Mucosa of rectum (tissue), 2 donors: Measurements from ENCODE around the gene CDH24.

Experiments used
- H3K27ac ChIP-seq, 2 donors: one replicate each; pipeline ENCODE4 v1.7.0; 2013; ENCODE audit warnings: inconsistent platforms in 2 of 2, low read depth in 2 of 2, low read length in 2 of 2
- H3K27me3 ChIP-seq, 2 donors: one replicate each; pipeline ENCODE4 v1.7.0; 2013; ENCODE audit warnings: low read length in 2 of 2; ENCODE audit not compliant: control insufficient read depth in 2 of 2, insufficient read depth in 2 of 2
- H3K36me3 ChIP-seq, 2 donors: one replicate each; pipeline ENCODE4 v1.7.0; 2013; ENCODE audit warnings: low read length in 2 of 2; ENCODE audit not compliant: control insufficient read depth in 2 of 2, insufficient read depth in 2 of 2
- H3K4me1 ChIP-seq, 2 donors: one replicate each; pipeline ENCODE4 v1.7.0; 2013; ENCODE audit warnings: low read length in 2 of 2, mild to moderate bottlenecking in 1 of 2; ENCODE audit not compliant: control insufficient read depth in 2 of 2, insufficient read depth in 2 of 2
- H3K4me3 ChIP-seq, 2 donors: one replicate each; pipeline ENCODE4 v1.7.0; 2013; ENCODE audit warnings: low read length in 2 of 2
- H3K9ac ChIP-seq, 2 donors: one replicate each; pipeline ENCODE4 v1.7.0; 2013; ENCODE audit warnings: low read length in 2 of 2, low read depth in 1 of 2, mild to moderate bottlenecking in 1 of 2
- H3K9me3 ChIP-seq, 2 donors: one replicate each; pipeline ENCODE4 v1.7.0; 2013; ENCODE audit warnings: low read length in 2 of 2; ENCODE audit not compliant: control insufficient read depth in 2 of 2
- donor health status: healthy.
- donor health status: Normal muscosa, but diverticular disease.

The CDH24 gene

DNA sequence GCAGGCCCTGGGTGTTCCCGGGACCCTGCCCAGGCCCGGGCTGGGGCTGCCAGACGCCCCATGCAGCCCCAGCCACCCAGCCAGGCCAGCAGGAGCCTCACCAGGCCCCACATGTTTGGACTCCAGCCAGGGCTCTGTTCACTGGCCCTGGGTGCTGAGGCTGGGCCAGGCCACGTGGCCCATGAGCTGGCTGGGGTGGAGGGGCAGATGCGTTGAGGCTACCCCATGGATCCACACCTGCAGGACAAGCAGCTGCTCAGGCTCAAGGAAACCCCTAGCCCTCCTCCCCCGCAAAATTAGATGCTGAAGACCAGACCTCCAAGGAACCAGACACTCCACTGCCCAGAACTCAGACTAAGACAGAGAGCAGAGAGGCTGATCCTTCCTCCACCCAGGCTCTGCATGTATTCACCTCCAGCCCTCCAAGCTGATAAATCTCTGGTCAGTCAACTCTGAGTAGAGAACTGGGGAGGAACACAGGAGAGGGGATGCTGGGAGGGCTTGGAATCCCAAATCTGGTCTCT, 1.6 kb downstream of the CDH24 start:
- Histone ChIP-seq H3K4me1 (peaks cover 14 to 17% of the 10 kb centered on the region in 2 donors), H3K9ac (no peak overlapping the region), H3K27me3 (no peaks in the 10 kb centered on the region), H3K9me3 (no peaks in the 10 kb centered on the region), H3K36me3 (peaks cover 15 to 19% of the 10 kb centered on the region in 2 donors), H3K4me3 (peak overlapping the region in 1 of 2 donors; percentile 71), H3K27ac (no peak overlapping the region)

- H3K9ac ChIP-seq, result no peak overlapping the region
- no peak overlapping the region for H3K4me3 ChIP-seq
- H3K4me1 ChIP-seq, result peaks cover 14 to 17% of the 10 kb centered on the region in 2 donors
- no peak overlapping the region for H3K27ac ChIP-seq
- no peaks in the 10 kb centered on the region for H3K9me3 ChIP-seq
- peaks cover 12 to 14% of the 10 kb centered on the region in 2 donors for H3K36me3 ChIP-seq
- H3K27me3 ChIP-seq, result no peaks in the 10 kb centered on the region
Measured at GRCh38 chr14:23055147-23055550, 2.2 kb downstream of the CDH24 start.

- H3K36me3 ChIP-seq, result peaks cover 7% of the 10 kb centered on the region in 2 donors
- no peaks in the 10 kb centered on the region for H3K27me3 ChIP-seq
- H3K9ac ChIP-seq, result no peak overlapping the region
- H3K9me3 ChIP-seq, result no peaks in the 10 kb centered on the region
- H3K4me3 ChIP-seq, result no peak overlapping the region
- peaks cover 14 to 17% of the 10 kb centered on the region in 2 donors for H3K4me1 ChIP-seq
- H3K27ac ChIP-seq, result no peak overlapping the region
Measured at GRCh38 chr14:23054000-23054811, 3.1 kb downstream of the CDH24 start.

DNA sequence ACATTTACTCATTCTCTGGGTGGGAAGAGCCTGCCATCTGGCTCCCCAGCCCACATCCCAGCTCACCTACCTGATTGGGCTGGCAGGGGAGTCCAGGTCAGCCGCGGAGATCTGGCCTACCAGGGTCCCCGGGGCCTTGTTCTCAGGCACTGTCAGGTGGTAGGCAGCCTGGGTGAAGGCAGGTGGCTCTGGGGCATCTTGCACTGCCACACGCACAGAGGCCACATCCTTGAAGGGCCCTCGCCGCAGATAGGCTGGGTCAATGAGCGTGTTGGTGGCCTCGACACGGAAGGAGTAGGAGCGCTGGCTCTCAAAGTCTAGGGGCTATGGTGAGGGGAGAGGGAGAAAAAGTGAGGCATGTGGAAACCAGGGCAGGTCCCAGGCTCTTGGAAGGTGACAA, 3.9 kb downstream of the CDH24 start:
- Histone ChIP-seq H3K27me3 (no peaks in the 10 kb centered on the region), H3K36me3 (no peaks in the 10 kb centered on the region), H3K27ac (no peak overlapping the region), H3K9me3 (no peaks in the 10 kb centered on the region), H3K9ac (no peak overlapping the region), H3K4me1 (peaks cover 14 to 17% of the 10 kb centered on the region in 2 donors), H3K4me3 (no peak overlapping the region)

GRCh38 chr14:23052671-23053070, 4.6 kb downstream of the CDH24 start:
- Histone ChIP-seq H3K27me3 (no peaks in the 10 kb centered on the region), H3K27ac (no peak overlapping the region), H3K4me1 (peaks cover 11 to 13% of the 10 kb centered on the region in 2 donors), H3K36me3 (no peaks in the 10 kb centered on the region), H3K4me3 (no peak overlapping the region), H3K9ac (no peak overlapping the region), H3K9me3 (no peaks in the 10 kb centered on the region)

GRCh38 chr14:23052182-23052623, 5.1 kb downstream of the CDH24 start:
- no peaks in the 10 kb centered on the region for H3K36me3 ChIP-seq
- H3K9me3 ChIP-seq, result no peaks in the 10 kb centered on the region
- no peaks in the 10 kb centered on the region for H3K27me3 ChIP-seq
- H3K4me1 ChIP-seq, result peaks cover 11 to 13% of the 10 kb centered on the region in 2 donors
- H3K27ac ChIP-seq, result no peak overlapping the region
- no peak overlapping the region for H3K4me3 ChIP-seq
- no peak overlapping the region for H3K9ac ChIP-seq

DNA sequence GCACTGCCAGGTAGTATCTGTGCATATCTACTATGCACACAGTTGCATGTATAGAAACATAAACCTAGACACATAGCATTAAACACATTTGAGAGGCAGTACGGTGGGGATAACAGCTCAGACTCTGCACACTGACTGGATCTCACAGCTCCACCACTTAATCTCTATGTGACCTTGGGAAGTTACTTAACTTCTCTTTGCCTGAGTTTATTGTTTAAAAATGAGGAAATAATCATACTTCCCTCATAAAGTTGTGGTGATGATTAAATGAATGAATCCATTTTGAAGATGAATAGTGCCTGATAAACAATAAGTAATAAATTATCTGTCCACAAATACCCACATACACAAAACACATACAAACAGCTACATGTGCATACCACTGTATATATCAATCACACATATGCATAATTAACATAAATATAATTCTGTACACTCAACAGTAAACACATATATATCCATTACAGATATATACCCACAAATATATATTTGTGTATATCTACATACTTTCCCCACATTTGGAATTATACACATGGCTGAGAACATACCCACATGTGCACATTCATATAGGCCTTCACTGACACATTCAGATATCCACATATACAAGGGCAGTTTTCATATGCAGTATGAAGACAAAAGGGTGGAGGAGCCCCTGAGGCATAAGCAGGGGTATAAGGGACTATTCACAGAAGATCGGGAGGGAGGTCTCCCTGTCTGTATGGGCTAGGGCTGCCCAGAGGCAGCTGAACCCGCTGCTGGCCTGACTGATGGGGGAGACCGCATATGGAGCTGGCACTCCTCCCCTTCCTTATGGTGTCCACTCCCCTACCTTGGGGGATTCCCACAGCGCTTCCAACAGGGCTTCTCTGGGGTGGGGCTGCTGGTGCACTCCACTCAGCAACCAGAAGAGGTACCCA, 5.9 kb downstream of the CDH24 start:
- Histone ChIP-seq H3K4me1 (peaks cover 3 to 5% of the 10 kb centered on the region in 2 donors), H3K9me3 (no peaks in the 10 kb centered on the region), H3K4me3 (no peak overlapping the region), H3K36me3 (no peaks in the 10 kb centered on the region), H3K27ac (no peak overlapping the region), H3K27me3 (no peaks in the 10 kb centered on the region), H3K9ac (no peak overlapping the region)

DNA sequence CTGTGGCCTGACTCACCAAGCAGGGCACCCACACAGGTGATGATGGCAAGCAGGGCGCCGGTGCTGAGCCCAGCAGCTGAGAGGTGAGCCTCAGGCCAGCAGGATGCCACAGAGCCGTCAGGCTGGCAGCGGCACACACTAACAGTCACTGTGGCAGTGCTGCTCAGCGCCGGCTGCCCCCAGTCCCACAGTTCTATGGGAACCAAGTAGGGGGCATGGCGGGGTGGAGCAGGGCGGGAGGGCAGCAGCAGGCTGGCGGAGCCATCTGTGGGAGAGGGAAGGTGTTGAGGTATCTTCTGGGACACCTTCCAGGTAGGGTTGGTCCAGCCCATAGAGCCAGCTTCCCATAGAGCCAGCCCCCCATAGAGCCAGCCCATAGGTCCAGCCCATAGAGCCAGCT, 8.3 kb downstream of the CDH24 start:
- Histone ChIP-seq H3K36me3 (no peaks in the 10 kb centered on the region), H3K4me1 (no peaks in the 10 kb centered on the region), H3K9ac (no peak overlapping the region), H3K4me3 (no peak overlapping the region), H3K27ac (no peak overlapping the region), H3K9me3 (no peaks in the 10 kb centered on the region), H3K27me3 (no peaks in the 10 kb centered on the region)

GRCh38 chr14:23047751-23048693, 9.3 kb downstream of the CDH24 start:
- no peak overlapping the region for H3K27ac ChIP-seq
- no peaks in the 10 kb centered on the region for H3K9me3 ChIP-seq
- H3K36me3 ChIP-seq, result no peaks in the 10 kb centered on the region
- no peaks in the 10 kb centered on the region for H3K27me3 ChIP-seq
- H3K9ac ChIP-seq, result no peak overlapping the region
- no peak overlapping the region for H3K4me3 ChIP-seq
- H3K4me1 ChIP-seq, result no peaks in the 10 kb centered on the region
